GM10248 (cell line): ENCODE data around the gene RAD1.

Source experiments
- CTCF ChIA-PET: fragments of 300-600 bp; sonication (Branson Sonifier 250); formaldehyde crosslinking; extraction: SDS; loops from one replicate; lab custom pipeline; 2021; ENCODE audit warnings: antibody characterized with exemption; lab: Yijun Ruan, JAX
- POLR2A ChIA-PET: fragments of 350-650 bp; sonication (Branson Sonifier 250); formaldehyde crosslinking; extraction: SDS; loops from one replicate; lab custom pipeline; 2020; ENCODE audit warnings: antibody characterized with exemption; lab: Yijun Ruan, JAX
- DNase-seq: peaks from one replicate; pipeline ENCODE4 v3.0.0; 2012; ENCODE audit errors: extremely low spot score
- TF ChIP-seq, protein P1 (sequence below): IDR thresholded peaks from 2 replicates; pipeline ENCODE4 v1.5.1; 2012; ENCODE audit warnings: mild to moderate bottlenecking, low read depth; ENCODE audit errors: extremely low read depth, missing control alignments, control extremely low read depth

RAD1 gene

DNA sequence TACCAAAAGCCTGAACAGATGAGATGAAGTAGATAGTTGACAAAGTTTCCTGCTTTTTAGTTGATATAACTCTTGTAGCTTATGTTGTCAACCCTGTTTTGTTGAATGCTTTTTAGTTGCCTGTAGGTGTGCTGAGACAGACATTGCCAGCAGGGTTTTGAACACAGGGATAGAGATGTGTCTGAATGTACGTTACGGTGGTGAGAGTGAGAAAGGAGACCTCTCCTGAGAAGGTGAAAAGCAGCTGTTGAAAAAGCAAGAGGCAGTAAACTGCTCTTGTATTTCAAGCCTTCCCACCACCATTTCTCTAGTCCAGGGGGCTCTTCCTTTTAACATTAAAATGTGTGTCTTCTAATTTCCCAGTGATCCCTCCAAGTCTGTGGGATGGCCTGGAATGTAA is 28.7 kb upstream of the RAD1 start:
- TF ChIP-seq, protein P1, sequence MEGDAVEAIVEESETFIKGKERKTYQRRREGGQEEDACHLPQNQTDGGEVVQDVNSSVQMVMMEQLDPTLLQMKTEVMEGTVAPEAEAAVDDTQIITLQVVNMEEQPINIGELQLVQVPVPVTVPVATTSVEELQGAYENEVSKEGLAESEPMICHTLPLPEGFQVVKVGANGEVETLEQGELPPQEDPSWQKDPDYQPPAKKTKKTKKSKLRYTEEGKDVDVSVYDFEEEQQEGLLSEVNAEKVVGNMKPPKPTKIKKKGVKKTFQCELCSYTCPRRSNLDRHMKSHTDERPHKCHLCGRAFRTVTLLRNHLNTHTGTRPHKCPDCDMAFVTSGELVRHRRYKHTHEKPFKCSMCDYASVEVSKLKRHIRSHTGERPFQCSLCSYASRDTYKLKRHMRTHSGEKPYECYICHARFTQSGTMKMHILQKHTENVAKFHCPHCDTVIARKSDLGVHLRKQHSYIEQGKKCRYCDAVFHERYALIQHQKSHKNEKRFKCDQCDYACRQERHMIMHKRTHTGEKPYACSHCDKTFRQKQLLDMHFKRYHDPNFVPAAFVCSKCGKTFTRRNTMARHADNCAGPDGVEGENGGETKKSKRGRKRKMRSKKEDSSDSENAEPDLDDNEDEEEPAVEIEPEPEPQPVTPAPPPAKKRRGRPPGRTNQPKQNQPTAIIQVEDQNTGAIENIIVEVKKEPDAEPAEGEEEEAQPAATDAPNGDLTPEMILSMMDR = no peak
- DNase-seq = no peak
- ChIA-PET POLR2A (no interaction called here), CTCF (interaction anchor here (0.9 to 1.5 kb wide), 4 partner anchors 10 to 15 kb away, joined by 3 to 6 read pairs (median 5); partner anchors contain the start of gene DNAJC21)

GRCh38 chr5:34941936-34942335 is 26.6 kb upstream of the RAD1 start:
- CTCF ChIA-PET = no interaction called here
- POLR2A ChIA-PET = no interaction called here
- no peak for DNase-seq
- TF ChIP-seq, protein P1 = no peak

- POLR2A ChIA-PET = no interaction called here
- no peak for DNase-seq
- TF ChIP-seq, protein P1 = no peak
- CTCF ChIA-PET = interaction anchor here (1.2 to 1.7 kb wide), 3 partner anchors 11 to 70 kb away, joined by 3 to 5 read pairs (median 5); no protein-coding TSS in a partner anchor
These were observed 17.6 kb upstream of the RAD1 start for GRCh38 chr5:34932947-34933346.

DNA sequence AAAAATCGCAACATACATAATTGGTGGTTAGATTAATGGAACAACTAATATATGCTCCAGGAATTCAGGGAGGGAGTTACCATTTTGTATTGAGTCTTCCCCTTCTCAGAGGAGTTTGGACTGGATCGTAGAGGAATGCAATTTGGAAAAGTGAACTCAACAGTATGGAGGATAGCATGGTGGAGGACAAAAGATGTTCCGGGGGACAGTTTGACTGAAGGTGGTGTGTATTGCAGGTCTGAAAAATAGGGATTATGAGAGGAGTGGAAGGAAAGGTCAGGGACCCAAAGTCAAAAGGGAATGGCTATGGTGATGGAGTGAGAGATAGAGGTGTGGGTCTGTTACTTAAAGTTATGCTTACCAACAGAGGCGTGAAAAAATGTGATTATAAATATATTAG is 15.6 kb upstream of the RAD1 start:
- TF ChIP-seq, protein P1 = no peak
- POLR2A ChIA-PET = interaction anchor here (3.6 kb wide), 1 partner anchor 15 kb away, joined by 41 read pairs; the partner anchor contains the start of genes BRIX1 and RAD1
- DNase-seq = no peak
- CTCF ChIA-PET = interaction anchor here (0.9 to 1.6 kb wide), 2 partner anchors 18 to 27 kb away, joined by 3 to 4 read pairs; no protein-coding TSS in a partner anchor

- DNase-seq = no peak
- TF ChIP-seq, protein P1 = no peak
- CTCF ChIA-PET = interaction anchor here (0.9 to 2.2 kb wide), 6 partner anchors 15 to 430 kb away, joined by 3 to 25 read pairs (median 4); partner anchors contain the start of genes BRIX1 and RAD1
- POLR2A ChIA-PET = interaction anchor here (0.7 to 3.6 kb wide), 5 partner anchors 8 to 73 kb away, joined by 3 to 41 read pairs (median 3); partner anchors contain the start of genes BRIX1 and RAD1
These were observed 15.1 kb upstream of the RAD1 start for GRCh38 chr5:34930462-34930844.

DNA sequence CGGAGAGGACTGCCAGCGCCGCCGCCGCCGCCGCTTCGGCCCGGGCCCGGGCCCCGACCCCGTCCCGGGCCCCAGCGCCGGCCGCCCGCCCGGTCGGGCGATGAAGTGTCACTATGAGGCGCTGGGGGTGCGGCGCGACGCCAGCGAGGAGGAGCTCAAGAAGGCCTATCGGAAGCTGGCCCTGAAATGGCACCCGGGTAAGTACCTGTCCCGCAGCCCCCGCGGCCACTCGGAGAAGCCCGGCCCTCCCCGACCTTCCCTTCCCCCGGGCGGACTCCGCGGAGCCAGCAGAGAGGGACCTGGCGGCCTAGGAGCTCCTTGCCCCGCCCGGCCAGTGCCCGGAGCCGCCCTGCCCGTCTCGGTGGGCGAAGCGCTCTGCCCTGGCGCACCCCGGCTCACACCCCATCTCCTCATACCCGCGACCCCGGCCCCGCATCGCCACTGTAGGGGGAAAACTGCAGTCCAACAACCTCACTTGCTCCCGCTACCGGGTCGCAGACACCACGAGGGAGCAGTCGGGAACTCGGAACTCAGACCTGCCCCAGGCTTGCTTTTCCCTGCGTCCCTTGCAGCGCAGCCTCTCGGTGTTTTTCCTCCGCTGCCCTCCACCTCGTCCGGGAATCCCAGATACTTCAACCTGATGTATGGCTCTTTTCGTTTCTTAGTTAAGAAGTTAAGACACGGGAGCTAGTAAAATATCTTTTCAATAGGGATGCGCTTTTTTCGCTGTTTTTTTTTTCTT is 14.6 kb upstream of the RAD1 start:
- POLR2A ChIA-PET = interaction anchor here (0.7 to 3.6 kb wide), 6 partner anchors 9 to 74 kb away, joined by 3 to 41 read pairs (median 3); partner anchors contain the start of genes BRIX1 and RAD1
- TF ChIP-seq, protein P1 = no peak
- CTCF ChIA-PET = interaction anchor here (0.6 to 2.2 kb wide), 14 partner anchors 9 to 458 kb away, joined by 3 to 25 read pairs (median 3); partner anchors contain the start of genes BRIX1 and RAD1
- peak; percentile 89 for DNase-seq
